ENCODE measurements around the gene KYNU. TPM values are rescaled to one million over a fixed set of nuclear protein-coding genes. Genes with fewer than 3 reads are reported as not detected.

The KYNU gene
- total and polyA plus RNA-seq, 2 of the 13 experiments (the other 11 are each of a cell fraction or from before 2014, with no cell fraction given): 21.9 to 68.6 TPM

- Histone ChIP-seq H3K4me1 (ENCODE audit: insufficient read depth, low read length) (no peaks in the 10 kb centered on the region), H3K9me3 (ENCODE audit: low read length) (no peaks in the 10 kb centered on the region), H4K20me1 (ENCODE audit: insufficient read depth, low read length) (no peaks in the 10 kb centered on the region), H3K4me2 (ENCODE audit: low read depth, low read length) (no peak overlapping the region), H2AFZ (ENCODE audit: low read length) (no peak overlapping the region), H3K4me3 (replicated peaks in 1 of 3; ENCODE audit: insufficient read depth in 1 of 3, low read depth in 2 of 3, low read length in 3 of 3) (no peak overlapping the region), H3K9ac (ENCODE audit: insufficient read depth, low read depth, low read length) (no peak overlapping the region), H3K36me3 (replicated peaks in 1 of 2; ENCODE audit: control insufficient read depth in 1 of 2, insufficient read depth in 2 of 2, low read length in 2 of 2) (peaks cover 1 to 16% of the 10 kb centered on the region in 2 experiments; a peak in 4 of 5 replicates), H3K79me2 (ENCODE audit: insufficient read depth, low read length) (no peaks in the 10 kb centered on the region), H3K27me3 (ENCODE audit: control insufficient read depth in 1 of 2, insufficient read depth in 2 of 2, low read length in 2 of 2) (no peaks in the 10 kb centered on the region), H3K27ac (ENCODE audit: extremely low read length, insufficient read depth, low read length) (no peak overlapping the region)
- no peak for FAIRE-seq
- ATAC-seq: no peak
- POLR2A ChIA-PET: no interaction called here
- 67% methylated on average over 4 of the region's 4 CpGs for WGBS (ENCODE audit: low lambda C conversion rate)
- CTCF ChIA-PET (ENCODE audit: low intra/inter-chr PET ratio, low total read pairs): no interaction called here
- in situ Hi-C loops (cut with HindIII; ENCODE audit: extremely low pct_ligation_motif_present, low pct_unique_long_range_greater_than_20kb) (no loop called here), intact Hi-C loops (cut with micrococcal nuclease; ENCODE audit: unreplicated experiment) (no loop called here)
- no peak for DNase-seq (ENCODE audit: low spot score)
- TF ChIP-seq ZNF432 (CRISPR knock-in tag; IDR thresholded peaks at IDR 0.05; ENCODE audit: borderline replicate concordance) (no peak), GATAD2A (CRISPR knock-in tag; IDR thresholded peaks at IDR 0.05) (no peak), ZBTB49 (CRISPR knock-in tag; IDR thresholded peaks at IDR 0.05; ENCODE audit: borderline replicate concordance) (no peak), RXRB (CRISPR knock-in tag; IDR thresholded peaks at IDR 0.05; ENCODE audit: borderline replicate concordance) (no peak), NR3C1 (CRISPR knock-in tag; IDR thresholded peaks at IDR 0.05) (no peak)
- no TSS peak for BruUV-seq (replicated peaks)
Observed at GRCh38 chr2:142973822-142974207, 96.4 kb downstream of the KYNU start.

- Histone ChIP-seq H4K20me1 (ENCODE audit: insufficient read depth, low read length) (no peaks in the 10 kb centered on the region), H3K9me3 (ENCODE audit: low read length) (no peaks in the 10 kb centered on the region), H3K79me2 (ENCODE audit: insufficient read depth, low read length) (no peaks in the 10 kb centered on the region), H3K27ac (ENCODE audit: extremely low read length, insufficient read depth, low read length) (no peak overlapping the region), H2AFZ (ENCODE audit: low read length) (no peak overlapping the region), H3K36me3 (replicated peaks in 1 of 2; ENCODE audit: control insufficient read depth in 1 of 2, insufficient read depth in 2 of 2, low read length in 2 of 2) (peaks cover 1 to 16% of the 10 kb centered on the region in 2 experiments; a peak in 4 of 5 replicates), H3K4me1 (ENCODE audit: insufficient read depth, low read length) (no peaks in the 10 kb centered on the region), H3K4me3 (replicated peaks in 1 of 3; ENCODE audit: insufficient read depth in 1 of 3, low read depth in 2 of 3, low read length in 3 of 3) (no peak overlapping the region), H3K27me3 (ENCODE audit: control insufficient read depth in 1 of 2, insufficient read depth in 2 of 2, low read length in 2 of 2) (no peaks in the 10 kb centered on the region), H3K4me2 (ENCODE audit: low read depth, low read length) (no peak overlapping the region), H3K9ac (ENCODE audit: insufficient read depth, low read depth, low read length) (no peak overlapping the region)
- intact Hi-C loops (cut with micrococcal nuclease; ENCODE audit: unreplicated experiment) (no loop called here), in situ Hi-C loops (cut with HindIII; ENCODE audit: extremely low pct_ligation_motif_present, low pct_unique_long_range_greater_than_20kb) (loop anchor here (25.0 kb wide), 1 partner anchor 687 kb away; no protein-coding TSS in a partner anchor)
- ChIA-PET CTCF (ENCODE audit: low intra/inter-chr PET ratio, low total read pairs) (no interaction called here), POLR2A (no interaction called here)
- WGBS (ENCODE audit: low lambda C conversion rate): 98% methylated on average over 3 of the region's 3 CpGs
- ATAC-seq (no peak), DNase-seq (ENCODE audit: low spot score) (no peak), FAIRE-seq (no peak)
- BruUV-seq (replicated peaks): no TSS peak
- no peak for TF ChIP-seq ZNF687 (CRISPR knock-in tag; IDR thresholded peaks at IDR 0.05)
- no peak for TF ChIP-seq ZNF616 (CRISPR knock-in tag; IDR thresholded peaks at IDR 0.05; ENCODE audit: low read depth)
- no peak for TF ChIP-seq ZNF746 (CRISPR knock-in tag; IDR thresholded peaks at IDR 0.05)
- no peak for TF ChIP-seq ZNF441 (CRISPR knock-in tag; IDR thresholded peaks at IDR 0.05; ENCODE audit: borderline replicate concordance)
Observed at GRCh38 chr2:142974288-142975024, 97.0 kb downstream of the KYNU start.

Measured in HepG2 (cell line).